GM18505 (cell line): ENCODE data around the gene LIPH.
"Not testable (repeated sequence)": the region's sequence is repeated elsewhere in the genome, so short reads cannot be mapped to it uniquely, and the experiment has no call there.

Experiments
- ATAC-seq: cut with Tn5 transposase; IDR thresholded peaks from one replicate; pipeline ENCODE4 v1.9.1; 2021; ENCODE audit not compliant: unreplicated experiment
- POLR2A ChIP-seq: IDR thresholded peaks from 4 replicates; pipeline ENCODE4 v1.6.1; 2011; ENCODE audit warnings: borderline replicate concordance; ENCODE audit not compliant: insufficient read depth, insufficient read length; ENCODE audit errors: extremely low read depth

Gene LIPH

DNA sequence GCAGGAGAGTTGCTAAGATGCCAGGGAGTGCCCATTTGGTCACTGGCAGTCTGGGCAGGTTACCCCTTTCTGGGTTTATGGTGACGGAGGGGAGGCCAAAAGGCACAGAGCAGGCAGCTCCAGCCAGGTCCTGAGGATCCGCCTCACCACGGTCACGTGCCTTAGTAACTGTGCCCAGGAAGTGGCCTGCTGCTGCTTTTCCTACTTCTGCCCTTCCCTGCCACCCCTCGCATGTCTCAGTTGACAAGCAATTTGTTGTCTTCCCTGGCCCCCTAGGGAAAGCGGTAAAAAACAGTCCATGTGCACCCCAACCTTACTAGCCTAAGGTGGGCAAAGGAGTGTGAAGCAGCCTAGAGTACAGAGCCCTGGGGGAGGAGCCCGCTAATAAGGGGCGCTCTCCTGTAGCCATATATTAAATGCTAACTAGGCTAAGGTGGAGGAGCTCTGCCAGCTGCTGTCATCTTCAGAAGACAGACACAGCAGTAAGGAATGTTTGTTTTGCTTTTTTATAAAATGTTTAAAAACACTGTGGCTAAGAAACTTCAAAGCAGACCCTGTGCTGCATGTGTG, 9.1 kb upstream of the LIPH start:
- ATAC-seq, result no peak
- no peak for TF ChIP-seq POLR2A

GRCh38 chr3:185560676-185561075, 8.3 kb upstream of the LIPH start:
- ATAC-seq, result no peak
- no peak for TF ChIP-seq POLR2A

DNA sequence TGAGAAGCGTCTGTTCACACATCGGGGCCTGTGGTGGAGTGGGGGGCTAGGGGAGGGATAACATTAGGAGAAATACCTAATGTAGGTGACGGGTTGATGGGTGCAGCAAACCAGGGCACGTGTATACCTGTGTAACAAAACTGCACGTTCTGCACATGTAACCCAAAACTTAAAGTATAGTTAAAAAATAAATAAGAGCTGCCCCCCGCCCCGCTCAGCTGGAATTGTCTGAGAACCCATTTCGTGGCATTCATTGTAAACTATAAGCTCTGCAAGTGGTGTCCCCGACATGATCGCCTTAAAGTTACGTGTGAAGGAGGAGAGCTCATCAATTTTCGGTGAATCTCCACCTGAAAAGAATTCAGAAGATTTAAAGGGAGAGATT, 7.3 kb upstream of the LIPH start:
- no peak for ATAC-seq
- TF ChIP-seq POLR2A, result no peak

GRCh38 chr3:185558395-185558794, 6.0 kb upstream of the LIPH start:
- no peak for ATAC-seq
- TF ChIP-seq POLR2A, result no peak

- not testable (repeated sequence) for ATAC-seq
Observed at GRCh38 chr3:185556640-185557039, 4.3 kb upstream of the LIPH start.

GRCh38 chr3:185555860-185556347, 3.5 kb upstream of the LIPH start:
- TF ChIP-seq POLR2A, result no peak
- ATAC-seq, result no peak

- TF ChIP-seq POLR2A, result no peak
- no peak for ATAC-seq
Observed at GRCh38 chr3:185555101-185555501, 2.7 kb upstream of the LIPH start.

DNA sequence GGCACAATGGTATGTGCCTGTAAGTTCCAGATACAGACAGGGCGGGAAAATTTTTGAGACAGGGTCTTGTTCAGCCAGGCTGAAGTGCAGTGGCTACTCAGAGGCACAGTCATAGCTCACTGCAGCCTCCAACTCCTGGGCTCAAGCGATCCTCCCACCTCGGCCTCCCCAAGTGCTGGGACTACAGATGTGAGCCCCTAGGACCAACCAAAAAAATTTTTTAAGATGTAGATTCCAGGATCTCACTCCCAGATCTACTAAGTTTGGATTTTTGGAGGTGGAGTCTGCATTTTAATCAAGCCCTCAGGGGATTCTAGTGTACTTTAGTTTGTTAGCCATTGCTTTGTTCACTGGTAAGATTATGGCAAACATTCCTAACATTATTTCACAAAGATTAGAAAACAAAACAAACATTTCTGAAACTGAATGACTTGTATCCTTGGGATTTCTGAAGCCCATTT, 2.7 kb downstream of the LIPH start:
- TF ChIP-seq POLR2A, result no peak
- no peak for ATAC-seq

DNA sequence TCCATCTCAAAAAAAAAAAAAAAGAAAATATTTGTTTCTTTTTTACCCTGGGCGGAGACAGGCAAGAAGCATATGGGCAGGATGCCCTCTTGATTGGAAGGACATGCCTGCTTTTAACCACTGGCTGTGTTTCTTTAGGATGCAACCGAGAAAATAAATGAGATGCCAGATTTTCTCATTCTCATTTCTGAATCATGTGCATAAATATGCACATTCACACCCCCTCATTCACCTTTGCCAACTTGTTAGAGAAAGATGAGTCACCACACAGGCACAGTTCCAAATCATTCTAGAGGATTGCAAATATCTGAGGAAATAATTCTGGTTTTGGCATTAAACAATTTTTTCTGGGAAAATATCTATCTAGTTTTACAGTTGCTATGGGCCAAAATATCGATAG, 3.3 kb downstream of the LIPH start:
- no peak for TF ChIP-seq POLR2A

GRCh38 chr3:185540695-185541094, 11.7 kb downstream of the LIPH start:
- no peak for ATAC-seq
- no peak for TF ChIP-seq POLR2A

More for the DNA sequence above, 3.3 kb downstream of the LIPH start:
- no peak for ATAC-seq

DNA sequence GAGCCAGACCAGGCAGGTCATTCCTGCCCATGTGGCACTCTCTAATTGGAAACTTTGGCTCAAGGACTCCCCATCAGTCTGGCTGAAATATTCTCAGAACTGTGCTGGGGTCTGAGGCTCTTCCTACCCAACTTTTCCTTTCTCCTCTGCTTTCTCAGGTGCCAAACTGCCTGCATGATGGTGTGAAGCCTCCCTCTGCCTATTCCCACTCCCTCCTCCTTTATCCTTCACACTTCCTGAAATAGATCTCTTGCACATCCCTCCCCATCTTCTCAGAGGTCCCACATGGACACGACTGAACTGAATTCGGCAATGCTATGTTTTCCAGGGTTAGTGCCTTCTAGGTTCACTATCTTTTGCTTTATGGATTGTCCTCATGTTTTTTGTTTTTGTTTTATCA, 12.5 kb downstream of the LIPH start:
- no peak for ATAC-seq
- no peak for TF ChIP-seq POLR2A

DNA sequence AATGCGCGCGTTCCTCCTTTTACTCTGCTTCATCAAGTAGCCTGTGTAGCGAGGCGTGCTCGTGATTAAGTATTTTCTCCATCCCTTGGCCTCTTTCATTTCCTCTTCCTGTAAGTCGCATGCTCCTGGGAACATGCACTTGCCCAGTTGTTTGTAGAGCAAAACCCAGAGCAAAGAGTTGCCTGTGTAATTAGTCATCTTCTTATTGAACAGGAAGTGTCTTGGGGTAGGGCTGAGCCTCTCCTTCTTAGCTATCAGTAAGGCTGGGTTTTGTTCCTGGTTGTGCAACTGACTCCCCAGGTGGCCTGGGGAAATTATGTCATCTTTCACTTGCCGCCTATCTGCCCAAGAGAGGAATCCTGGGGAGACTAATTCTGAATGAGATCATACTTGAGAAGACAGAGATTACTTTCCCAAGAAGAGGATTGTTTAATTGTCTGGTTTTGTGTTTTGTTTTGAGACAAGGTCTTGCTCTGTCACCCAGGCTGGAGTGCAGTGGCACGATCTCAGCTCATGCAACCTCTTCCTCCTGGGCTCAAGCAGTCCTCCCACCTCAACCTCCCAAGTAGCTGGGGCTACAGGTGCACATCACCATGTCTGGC, 14.9 kb downstream of the LIPH start:
- peak; percentile 14 for TF ChIP-seq POLR2A
- peak; percentile 96 for ATAC-seq

GRCh38 chr3:185534511-185534910, 17.9 kb downstream of the LIPH start:
- ATAC-seq, result no peak
- no peak for TF ChIP-seq POLR2A

DNA sequence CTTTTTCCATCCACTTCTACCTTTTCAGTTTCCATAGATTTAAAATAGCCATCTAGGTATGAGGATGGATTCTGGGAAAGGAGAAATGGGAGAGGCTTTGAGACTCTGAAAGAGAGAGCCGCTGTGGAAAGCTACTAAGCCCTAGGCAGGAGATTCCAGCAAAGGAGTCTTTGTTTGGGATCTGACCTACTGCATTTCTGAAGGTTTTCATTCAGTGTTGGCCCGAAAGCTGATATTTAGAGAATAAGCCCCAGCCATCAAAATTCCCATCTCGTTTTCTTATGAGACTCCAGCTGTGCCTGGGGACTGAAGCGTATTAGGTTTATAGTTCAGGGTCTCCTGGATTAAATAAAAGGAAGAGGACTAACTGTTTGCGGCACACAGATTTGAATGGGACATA, 19.5 kb downstream of the LIPH start:
- TF ChIP-seq POLR2A, result no peak
- no peak for ATAC-seq
